Jurkat, Clone E6-1 (cell line): ENCODE measurements around the gene MSI2.

Experiments
- DNase-seq: peaks from one replicate; pipeline ENCODE4 v3.0.0-alpha.2; 2011; ENCODE audit warnings: low read depth, low spot score
- H3K4me3 ChIP-seq: 2 replicates; pipeline ENCODE4 v1.5.1; 2011; ENCODE audit warnings: mild to moderate bottlenecking, low read length, control low read depth, moderate library complexity

Gene MSI2

GRCh38 chr17:57726838-57727237 lies 470.5 kb downstream of the MSI2 start:
- no peak overlapping the region for H3K4me3 ChIP-seq
- no peak for DNase-seq

- no peak for DNase-seq
- H3K4me3 ChIP-seq: no peak overlapping the region
Measured at GRCh38 chr17:57727630-57728175, 471.4 kb downstream of the MSI2 start.

GRCh38 chr17:57730026-57730701 lies 473.8 kb downstream of the MSI2 start:
- H3K4me3 ChIP-seq: no peak overlapping the region
- no peak for DNase-seq

- no peak overlapping the region for H3K4me3 ChIP-seq
- no peak for DNase-seq
Measured at GRCh38 chr17:57732062-57732461, 475.7 kb downstream of the MSI2 start.

- no peak for DNase-seq
Measured at GRCh38 chr17:57733085-57733484, 476.8 kb downstream of the MSI2 start.

More at GRCh38 chr17:57733085-57733484, 476.8 kb downstream of the MSI2 start:
- H3K4me3 ChIP-seq: no peak overlapping the region
